ENCODE results near the gene KIF6. TPM values are rescaled to one million over a fixed set of nuclear protein-coding genes. Genes with fewer than 3 reads are reported as not detected.

KIF6 gene
- total RNA-seq, 1 experiment from 2014 or later = 2.7 TPM

GRCh38 chr6:39321761-39322160 is 403.4 kb downstream of the KIF6 start:
- DNase-seq (ENCODE audit: low read depth) = no peak

GRCh38 chr6:39320363-39320984 is 404.7 kb downstream of the KIF6 start:
- no peak for DNase-seq (ENCODE audit: low read depth)

- DNase-seq (ENCODE audit: low read depth) = no peak
Measured at GRCh38 chr6:39319621-39320362, 405.4 kb downstream of the KIF6 start.

- no peak for DNase-seq (ENCODE audit: low read depth)
Measured at GRCh38 chr6:39317256-39317655, 408.0 kb downstream of the KIF6 start.

- DNase-seq (ENCODE audit: low read depth) = no peak
Measured at GRCh38 chr6:39314273-39314795, 410.9 kb downstream of the KIF6 start, which contains the start of gene KCNK17. Gene KCNK17 (minus strand): TSS chr6:39314419. CDS start chr6:39314320, 99 bp downstream.

GRCh38 chr6:39313526-39314272 is 411.5 kb downstream of the KIF6 start:
- DNase-seq (ENCODE audit: low read depth) = no peak

GRCh38 chr6:39312912-39313525 is 412.2 kb downstream of the KIF6 start:
- DNase-seq (ENCODE audit: low read depth) = no peak

GRCh38 chr6:39310542-39310941 is 414.7 kb downstream of the KIF6 start:
- no peak for DNase-seq (ENCODE audit: low read depth)

GRCh38 chr6:39309942-39310531 is 415.2 kb downstream of the KIF6 start:
- peak; percentile 68 for DNase-seq (ENCODE audit: low read depth)

- DNase-seq (ENCODE audit: low read depth) = no peak
Measured at GRCh38 chr6:39307462-39307861, 417.7 kb downstream of the KIF6 start.

GRCh38 chr6:39304951-39305350 is 420.3 kb downstream of the KIF6 start:
- no peak for DNase-seq (ENCODE audit: low read depth)

GRCh38 chr6:39303425-39304153 is 421.6 kb downstream of the KIF6 start:
- DNase-seq (ENCODE audit: low read depth) = no peak

GRCh38 chr6:39302669-39303424 is 422.4 kb downstream of the KIF6 start:
- peak; percentile 66 for DNase-seq (ENCODE audit: low read depth)

- DNase-seq (ENCODE audit: low read depth) = no peak
Measured at GRCh38 chr6:39302011-39302410, 423.2 kb downstream of the KIF6 start.

GRCh38 chr6:39301606-39302005 is 423.6 kb downstream of the KIF6 start:
- peak; percentile 20 for DNase-seq (ENCODE audit: low read depth)

GRCh38 chr6:39300739-39301138 is 424.5 kb downstream of the KIF6 start:
- no peak for DNase-seq (ENCODE audit: low read depth)

- no peak for DNase-seq (ENCODE audit: low read depth)
Measured at GRCh38 chr6:39298061-39298460, 427.1 kb downstream of the KIF6 start.

GRCh38 chr6:39296745-39297640 is 428.2 kb downstream of the KIF6 start:
- peak; percentile 70 for DNase-seq (ENCODE audit: low read depth)

GRCh38 chr6:39295611-39296011 is 429.6 kb downstream of the KIF6 start:
- DNase-seq (ENCODE audit: low read depth) = peak; percentile 25
